ENCODE results near the gene PCDHGB1.

PCDHGB1 gene

GRCh38 chr5:141371572-141372475 lies 21.9 kb downstream of the PCDHGB1 start:
- no peak for TF ChIP-seq CTCF (IDR thresholded peaks at IDR 0.05; ENCODE audit: borderline replicate concordance, extremely low read depth, low read length, poor library complexity, severe bottlenecking)
- no peak for TF ChIP-seq EZH2 (IDR thresholded peaks at IDR 0.05; ENCODE audit: borderline replicate concordance, low read depth, low read length, severe bottlenecking)
- H3K36me3 ChIP-seq (ENCODE audit: insufficient read depth, low read length): no peaks in the 10 kb centered on the region
- no peak overlapping the region for H3K4me2 ChIP-seq (ENCODE audit: insufficient read depth, low read length)
- H4K20me1 ChIP-seq (ENCODE audit: insufficient read depth, low read length): no peaks in the 10 kb centered on the region
- no peaks in the 10 kb centered on the region for H3K79me2 ChIP-seq (ENCODE audit: insufficient read depth, low read length)
- no peak overlapping the region for H3K27ac ChIP-seq (ENCODE audit: low read length)
- no peak overlapping the region for H2AFZ ChIP-seq (ENCODE audit: low read depth, low read length)
- no peak overlapping the region for H3K4me3 ChIP-seq (ENCODE audit: low read depth in 1 of 2, low read length in 2 of 2)
- peaks cover 4% of the 10 kb centered on the region for H3K27me3 ChIP-seq (ENCODE audit: insufficient read depth, low read length, poor library complexity)
- no peaks in the 10 kb centered on the region for H3K4me1 ChIP-seq (ENCODE audit: insufficient read depth, low read length)
- H3K9ac ChIP-seq (ENCODE audit: low read depth, low read length): no peak overlapping the region
- no peaks in the 10 kb centered on the region for H3K9me3 ChIP-seq (ENCODE audit: insufficient read depth, low read length, severe bottlenecking)
- ATAC-seq (ENCODE audit: insufficient read depth, low read depth) (no peak), DNase-seq (no peak)

GRCh38 chr5:141373673-141374317 lies 23.9 kb downstream of the PCDHGB1 start, which contains the start of gene PCDHGA6:
Gene PCDHGA6, plus strand, starts transcription at chr5:141373891. Its CDS starts 193 bp downstream, at chr5:141374084.
- no peak for ATAC-seq (ENCODE audit: insufficient read depth, low read depth)
- Histone ChIP-seq H3K9ac (ENCODE audit: low read depth, low read length) (no peak within 1 kb of the TSS), H3K4me3 (ENCODE audit: low read depth in 1 of 2, low read length in 2 of 2) (no peak within 1 kb of the TSS), H3K27ac (ENCODE audit: low read length) (no peak within 1 kb of the TSS), H3K9me3 (ENCODE audit: insufficient read depth, low read length, severe bottlenecking) (no peaks in the 10 kb centered on the region), H3K4me2 (ENCODE audit: insufficient read depth, low read length) (no peak within 1 kb of the TSS), H3K27me3 (ENCODE audit: insufficient read depth, low read length, poor library complexity) (peaks cover 4% of the 10 kb centered on the region), H3K36me3 (ENCODE audit: insufficient read depth, low read length) (no peaks in the 10 kb centered on the region), H3K79me2 (ENCODE audit: insufficient read depth, low read length) (no peaks in the 10 kb centered on the region), H2AFZ (ENCODE audit: low read depth, low read length) (no peak within 1 kb of the TSS), H3K4me1 (ENCODE audit: insufficient read depth, low read length) (no peaks in the 10 kb centered on the region), H4K20me1 (ENCODE audit: insufficient read depth, low read length) (no peaks in the 10 kb centered on the region)
- TF ChIP-seq CTCF (IDR thresholded peaks at IDR 0.05; ENCODE audit: borderline replicate concordance, extremely low read depth, low read length, poor library complexity, severe bottlenecking): no peak
- TF ChIP-seq EZH2 (IDR thresholded peaks at IDR 0.05; ENCODE audit: borderline replicate concordance, low read depth, low read length, severe bottlenecking): no peak
- no peak for DNase-seq

- no peak for ATAC-seq (ENCODE audit: insufficient read depth, low read depth)
- no peak overlapping the region for H2AFZ ChIP-seq (ENCODE audit: low read depth, low read length)
- H3K27ac ChIP-seq (ENCODE audit: low read length): no peak overlapping the region
Observed at GRCh38 chr5:141374627-141375026, 24.7 kb downstream of the PCDHGB1 start.

More at GRCh38 chr5:141374627-141375026, 24.7 kb downstream of the PCDHGB1 start:
- Histone ChIP-seq H3K36me3 (ENCODE audit: insufficient read depth, low read length) (no peaks in the 10 kb centered on the region), H3K79me2 (ENCODE audit: insufficient read depth, low read length) (no peaks in the 10 kb centered on the region), H3K4me3 (ENCODE audit: low read depth in 1 of 2, low read length in 2 of 2) (no peak overlapping the region), H3K4me1 (ENCODE audit: insufficient read depth, low read length) (no peaks in the 10 kb centered on the region), H3K9me3 (ENCODE audit: insufficient read depth, low read length, severe bottlenecking) (no peaks in the 10 kb centered on the region), H4K20me1 (ENCODE audit: insufficient read depth, low read length) (no peaks in the 10 kb centered on the region), H3K27me3 (ENCODE audit: insufficient read depth, low read length, poor library complexity) (peaks cover 4% of the 10 kb centered on the region), H3K4me2 (ENCODE audit: insufficient read depth, low read length) (no peak overlapping the region), H3K9ac (ENCODE audit: low read depth, low read length) (no peak overlapping the region)
- no peak for DNase-seq
- TF ChIP-seq EZH2 (IDR thresholded peaks at IDR 0.05; ENCODE audit: borderline replicate concordance, low read depth, low read length, severe bottlenecking) (no peak), CTCF (IDR thresholded peaks at IDR 0.05; ENCODE audit: borderline replicate concordance, extremely low read depth, low read length, poor library complexity, severe bottlenecking) (no peak)

Measured in DND-41 (cell line).